Adrenal gland (tissue), 5 donors: ENCODE data around the gene CHRNA3.

ENCODE experiments used
- CTCF ChIP-seq, 6 experiments: fragments of 450-650 bp in 4 of 6; fragments of 200-600 bp in 2 of 6; sonication (generic) in 1 of 6; IDR thresholded peaks; 1 replicate in 5 of 6; 2 replicates in 1 of 6; pipeline versions ENCODE4 v1.5.1 to v1.8.0; 2016 to 2021; ENCODE audit warnings: antibody characterized with exemption in 6 of 6, mild to moderate bottlenecking in 2 of 6, moderate library complexity in 1 of 6
- POLR2A ChIP-seq, 2 donors: fragments of 450-650 bp; IDR thresholded peaks; one replicate each; pipeline ENCODE4 v1.6.1; 2017; ENCODE audit warnings: antibody characterized with exemption in 2 of 2, mild to moderate bottlenecking in 2 of 2, moderate library complexity in 1 of 2
- donor health status: DM: no; HTN: no; CAD: no.

GRCh38 chr15:78624651-78625590 is 4.1 kb upstream of the CHRNA3 start:
- TF ChIP-seq POLR2A (IDR thresholded peaks at IDR 0.05) (no peak), CTCF (IDR thresholded peaks at IDR 0.05) (no peak)
